ENCODE results near the gene ITGB3BP.

Gene ITGB3BP

GRCh38 chr1:63414691-63415365 is 108.2 kb downstream of the ITGB3BP start:
- no peak overlapping the region for H2AFZ ChIP-seq (ENCODE audit: low read length)
- H3K9ac ChIP-seq (ENCODE audit: low read depth, low read length, poor library complexity, severe bottlenecking) = no peak overlapping the region
- no peaks in the 10 kb centered on the region for H3K79me2 ChIP-seq (ENCODE audit: insufficient read depth, low read length)
- H3K36me3 ChIP-seq (ENCODE audit: insufficient read depth, low read length) = peaks cover 12% of the 10 kb centered on the region; the same call in 1 of the 2 replicates
- no peaks in the 10 kb centered on the region for H3K9me3 ChIP-seq (ENCODE audit: insufficient read depth, low read depth, low read length)
- H3K27me3 ChIP-seq (ENCODE audit: insufficient read depth, low read length, poor library complexity, severe bottlenecking) = no peaks in the 10 kb centered on the region
- TF ChIP-seq EZH2phosphoT487 (IDR thresholded peaks at IDR 0.05; ENCODE audit: borderline replicate concordance) (no peak), CTCF (conservative IDR thresholded peaks at IDR 0.05; ENCODE audit: low read length) (no peak)
- no peak overlapping the region for H3K4me3 ChIP-seq (ENCODE audit: low read length, poor library complexity, severe bottlenecking)
- H3K4me1 ChIP-seq (ENCODE audit: insufficient read depth, low read length, poor library complexity, severe bottlenecking) = no peaks in the 10 kb centered on the region
- H4K20me1 ChIP-seq (ENCODE audit: insufficient read depth, low read length, poor library complexity, severe bottlenecking) = no peaks in the 10 kb centered on the region
- H3F3A ChIP-seq (ENCODE audit: low read depth) = no peaks in the 10 kb centered on the region
- no peaks in the 10 kb centered on the region for H3K9me2 ChIP-seq (replicated peaks; ENCODE audit: low read depth, low read length)
- H3K4me2 ChIP-seq (ENCODE audit: low read depth, low read length, poor library complexity, severe bottlenecking) = no peak overlapping the region

- TF ChIP-seq EZH2phosphoT487 (IDR thresholded peaks at IDR 0.05; ENCODE audit: borderline replicate concordance) (no peak), CTCF (conservative IDR thresholded peaks at IDR 0.05; ENCODE audit: low read length) (no peak)
- Histone ChIP-seq H3K9ac (ENCODE audit: low read depth, low read length, poor library complexity, severe bottlenecking) (no peak overlapping the region), H2AFZ (ENCODE audit: low read length) (no peak overlapping the region), H3K36me3 (ENCODE audit: insufficient read depth, low read length) (peaks cover 12% of the 10 kb centered on the region; the same call in 1 of the 2 replicates), H3K27me3 (ENCODE audit: insufficient read depth, low read length, poor library complexity, severe bottlenecking) (no peaks in the 10 kb centered on the region), H3K4me3 (ENCODE audit: low read length, poor library complexity, severe bottlenecking) (no peak overlapping the region), H3F3A (ENCODE audit: low read depth) (no peaks in the 10 kb centered on the region), H3K9me2 (replicated peaks; ENCODE audit: low read depth, low read length) (no peaks in the 10 kb centered on the region), H3K9me3 (ENCODE audit: insufficient read depth, low read depth, low read length) (no peaks in the 10 kb centered on the region), H3K79me2 (ENCODE audit: insufficient read depth, low read length) (no peaks in the 10 kb centered on the region), H3K4me2 (ENCODE audit: low read depth, low read length, poor library complexity, severe bottlenecking) (no peak overlapping the region), H3K4me1 (ENCODE audit: insufficient read depth, low read length, poor library complexity, severe bottlenecking) (no peaks in the 10 kb centered on the region), H4K20me1 (ENCODE audit: insufficient read depth, low read length, poor library complexity, severe bottlenecking) (no peaks in the 10 kb centered on the region)
Observed at GRCh38 chr1:63413394-63413793, 109.6 kb downstream of the ITGB3BP start.

- Histone ChIP-seq H3K9ac (ENCODE audit: low read depth, low read length, poor library complexity, severe bottlenecking) (no peak overlapping the region), H3K9me2 (replicated peaks; ENCODE audit: low read depth, low read length) (no peaks in the 10 kb centered on the region), H2AFZ (ENCODE audit: low read length) (no peak overlapping the region), H3K36me3 (ENCODE audit: insufficient read depth, low read length) (peaks cover 15% of the 10 kb centered on the region; the same call in 1 of the 2 replicates), H3K4me1 (ENCODE audit: insufficient read depth, low read length, poor library complexity, severe bottlenecking) (no peaks in the 10 kb centered on the region), H3K4me2 (ENCODE audit: low read depth, low read length, poor library complexity, severe bottlenecking) (no peak overlapping the region), H3K79me2 (ENCODE audit: insufficient read depth, low read length) (no peaks in the 10 kb centered on the region), H3K4me3 (ENCODE audit: low read length, poor library complexity, severe bottlenecking) (no peak overlapping the region), H3K9me3 (ENCODE audit: insufficient read depth, low read depth, low read length) (no peaks in the 10 kb centered on the region), H4K20me1 (ENCODE audit: insufficient read depth, low read length, poor library complexity, severe bottlenecking) (no peaks in the 10 kb centered on the region), H3F3A (ENCODE audit: low read depth) (no peaks in the 10 kb centered on the region), H3K27me3 (ENCODE audit: insufficient read depth, low read length, poor library complexity, severe bottlenecking) (no peaks in the 10 kb centered on the region)
- no peak for TF ChIP-seq EZH2phosphoT487 (IDR thresholded peaks at IDR 0.05; ENCODE audit: borderline replicate concordance)
- TF ChIP-seq CTCF (conservative IDR thresholded peaks at IDR 0.05; ENCODE audit: low read length) = no peak
Observed at GRCh38 chr1:63411066-63411465, 112.0 kb downstream of the ITGB3BP start.
